BJ (cell line): Measurements from ENCODE around the gene ATP5F1D. TPM values are rescaled to one million over a fixed set of nuclear protein-coding genes. Genes with fewer than 3 reads are reported as not detected.

Experiments used
- CTCF ChIA-PET: fragments of 350-600 bp; formaldehyde crosslinking; extraction: SDS; loops from one replicate; lab custom pipeline; 2021; ENCODE audit warnings: antibody characterized with exemption, inconsistent platforms; lab: Yijun Ruan, JAX
- POLR2A ChIA-PET: fragments of 300-600 bp; sonication (Branson Sonifier 250); formaldehyde crosslinking; extraction: SDS; loops from one replicate; lab custom pipeline; 2021; ENCODE audit warnings: antibody characterized with exemption; lab: Charles Lee
- DNase-seq: peaks from one replicate; pipeline ENCODE4 v3.0.0-alpha.2; 2011; ENCODE audit warnings: low read depth
- H3K27me3 ChIP-seq: 2 replicates; pipeline ENCODE4 v1.6.0; 2011; ENCODE audit warnings: low read length; ENCODE audit not compliant: control insufficient read depth, insufficient read depth
- H3K36me3 ChIP-seq: 2 replicates; pipeline ENCODE4 v1.5.1; 2011; ENCODE audit warnings: low read length; ENCODE audit not compliant: control insufficient read depth, insufficient read depth
- H3K4me3 ChIP-seq: 2 replicates; pipeline ENCODE4 v1.5.1; 2011; ENCODE audit warnings: low read depth, mild to moderate bottlenecking, control low read depth, low read length
- polyA plus RNA-seq: library from polyadenylated mRNA; depleted of rRNA; stranded (reverse); fragments of >200 nt; gene quantifications from 2 replicates; pipeline ENCODE4 v1.2.3, GENCODE V29; 2011
- TF ChIP-seq, protein P1 (sequence below): IDR thresholded peaks from 2 replicates; pipeline ENCODE4 v1.5.1; 2011; ENCODE audit warnings: low read depth, mild to moderate bottlenecking, control low read depth, inconsistent platforms, low read length, moderate library complexity; ENCODE audit not compliant: insufficient read depth

ATP5F1D gene
- polyA plus RNA-seq, 1 experiment, result 65.1 TPM

DNA sequence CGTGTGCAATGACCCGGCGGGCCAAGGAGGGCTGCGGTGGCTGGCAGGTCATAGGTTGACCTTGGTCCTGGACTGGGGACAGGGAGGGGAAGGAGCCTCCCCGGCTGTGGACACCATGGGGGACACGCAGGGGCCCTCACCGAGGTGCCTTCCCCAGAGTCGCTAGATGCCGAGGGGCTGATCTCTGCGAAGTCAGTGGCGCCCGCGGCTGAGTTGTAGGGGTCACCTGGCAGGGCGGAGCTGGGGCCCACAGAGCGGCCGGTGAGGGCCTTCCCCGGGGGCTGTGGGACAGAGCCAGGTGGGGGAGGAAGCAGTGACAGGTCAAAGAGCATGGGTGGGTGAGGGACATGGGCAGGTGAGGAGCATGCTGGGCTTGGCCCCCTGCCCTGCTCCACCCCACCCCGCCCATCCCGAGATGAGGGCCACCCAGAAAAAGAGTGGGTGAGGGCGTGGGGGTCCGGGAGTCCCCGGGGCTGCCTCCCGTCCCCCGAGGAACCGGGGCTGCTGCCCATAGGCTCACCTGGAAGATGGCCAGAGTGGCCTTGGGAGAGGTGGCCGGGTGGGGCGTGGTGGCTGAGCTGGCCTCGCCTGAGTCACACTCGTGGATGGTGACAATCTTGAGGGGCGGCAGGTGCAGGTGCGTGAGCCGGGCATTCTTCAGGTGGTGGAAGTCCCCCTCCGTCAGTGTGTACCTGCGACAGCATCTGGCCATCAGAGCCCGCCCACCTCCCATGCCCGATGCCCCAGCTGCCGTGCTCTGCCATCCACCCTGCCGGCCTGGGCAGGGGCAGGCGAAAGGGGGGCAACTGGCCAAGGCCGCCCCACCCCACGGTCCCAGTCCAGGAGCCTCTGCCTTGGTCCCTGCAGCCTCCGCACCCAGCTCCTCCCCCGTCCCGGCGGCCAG lies 7.2 kb upstream of the ATP5F1D start:
- POLR2A ChIA-PET, result no interaction called here
- Histone ChIP-seq H3K36me3 (peaks cover 10% of the 10 kb centered on the region), H3K4me3 (no peak overlapping the region), H3K27me3 (no peaks in the 10 kb centered on the region)
- DNase-seq, result no peak
- TF ChIP-seq, protein P1, sequence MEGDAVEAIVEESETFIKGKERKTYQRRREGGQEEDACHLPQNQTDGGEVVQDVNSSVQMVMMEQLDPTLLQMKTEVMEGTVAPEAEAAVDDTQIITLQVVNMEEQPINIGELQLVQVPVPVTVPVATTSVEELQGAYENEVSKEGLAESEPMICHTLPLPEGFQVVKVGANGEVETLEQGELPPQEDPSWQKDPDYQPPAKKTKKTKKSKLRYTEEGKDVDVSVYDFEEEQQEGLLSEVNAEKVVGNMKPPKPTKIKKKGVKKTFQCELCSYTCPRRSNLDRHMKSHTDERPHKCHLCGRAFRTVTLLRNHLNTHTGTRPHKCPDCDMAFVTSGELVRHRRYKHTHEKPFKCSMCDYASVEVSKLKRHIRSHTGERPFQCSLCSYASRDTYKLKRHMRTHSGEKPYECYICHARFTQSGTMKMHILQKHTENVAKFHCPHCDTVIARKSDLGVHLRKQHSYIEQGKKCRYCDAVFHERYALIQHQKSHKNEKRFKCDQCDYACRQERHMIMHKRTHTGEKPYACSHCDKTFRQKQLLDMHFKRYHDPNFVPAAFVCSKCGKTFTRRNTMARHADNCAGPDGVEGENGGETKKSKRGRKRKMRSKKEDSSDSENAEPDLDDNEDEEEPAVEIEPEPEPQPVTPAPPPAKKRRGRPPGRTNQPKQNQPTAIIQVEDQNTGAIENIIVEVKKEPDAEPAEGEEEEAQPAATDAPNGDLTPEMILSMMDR, result no peak
- CTCF ChIA-PET, result no interaction called here

GRCh38 chr19:1234955-1235380 lies 6.6 kb upstream of the ATP5F1D start:
- no peak for DNase-seq
- ChIA-PET CTCF (no interaction called here), POLR2A (no interaction called here)
- TF ChIP-seq, protein P1, result no peak
- Histone ChIP-seq H3K27me3 (no peaks in the 10 kb centered on the region), H3K4me3 (no peak overlapping the region), H3K36me3 (peaks cover 10% of the 10 kb centered on the region)

GRCh38 chr19:1235625-1236538 lies 5.7 kb upstream of the ATP5F1D start:
- CTCF ChIA-PET, result no interaction called here
- POLR2A ChIA-PET, result no interaction called here
- Histone ChIP-seq H3K4me3 (peak overlapping the region; percentile 90), H3K36me3 (peaks cover 10% of the 10 kb centered on the region), H3K27me3 (no peaks in the 10 kb centered on the region)
- TF ChIP-seq, protein P1, result no peak
- no peak for DNase-seq

- POLR2A ChIA-PET, result no interaction called here
- Histone ChIP-seq H3K4me3 (peak overlapping the region; percentile 90), H3K27me3 (no peaks in the 10 kb centered on the region), H3K36me3 (peaks cover 10% of the 10 kb centered on the region)
- DNase-seq, result no peak
- CTCF ChIA-PET, result no interaction called here
- TF ChIP-seq, protein P1, result no peak
These were observed 5.0 kb upstream of the ATP5F1D start for GRCh38 chr19:1236576-1236975.
